CD4-positive, alpha-beta T cell treated with Interleukin-12 subunit alpha and Interleukin-12 subunit beta, for 1 hour (primary cell): ENCODE results near the gene DOCK11.
"Not testable (repeated sequence)": the region's sequence is repeated elsewhere in the genome, so short reads cannot be mapped to it uniquely, and the experiment has no call there.

Experiments
- DNase-seq: peaks from one replicate; pipeline ENCODE4 v3.0.0-alpha.2; 2020

The DOCK11 gene

DNA sequence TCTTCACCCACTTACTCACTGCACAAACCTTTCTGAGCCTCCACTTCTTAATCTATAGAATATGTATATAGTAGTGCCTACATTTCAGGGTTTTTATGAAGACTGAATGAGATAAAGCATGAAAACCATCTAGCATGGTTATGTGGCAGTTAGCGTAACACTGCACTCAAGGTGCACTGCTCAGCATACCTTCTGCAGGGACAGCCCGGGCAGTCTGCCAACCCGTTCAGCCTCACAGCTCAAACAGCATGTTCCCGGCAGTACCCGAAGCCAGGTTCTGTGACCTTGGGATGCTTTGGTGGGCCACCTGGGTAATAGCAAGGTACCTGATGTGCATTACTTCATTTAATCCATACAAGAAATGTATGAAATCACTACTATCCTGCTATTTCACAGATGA is 81.4 kb downstream of the DOCK11 start:
- DNase-seq: no peak

DNA sequence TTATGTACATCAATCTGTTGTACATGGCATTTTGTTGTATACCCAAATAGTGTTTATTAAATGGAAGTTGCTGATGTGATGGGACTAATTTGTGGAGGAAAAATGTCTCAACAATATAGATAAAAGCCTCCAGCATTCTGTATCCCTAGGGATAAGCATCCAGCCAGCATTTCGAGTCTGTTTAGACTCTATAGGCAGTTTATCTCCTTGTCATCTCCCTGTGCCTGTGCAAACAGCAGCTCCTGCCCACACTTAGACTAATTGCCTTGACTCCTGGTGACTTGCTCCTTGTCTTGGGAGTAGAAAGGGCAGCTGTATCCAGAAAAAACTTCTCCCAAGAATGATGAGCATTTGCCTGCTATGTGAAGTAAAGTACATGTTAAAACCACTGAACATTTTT is 83.8 kb downstream of the DOCK11 start:
- DNase-seq: no peak

DNA sequence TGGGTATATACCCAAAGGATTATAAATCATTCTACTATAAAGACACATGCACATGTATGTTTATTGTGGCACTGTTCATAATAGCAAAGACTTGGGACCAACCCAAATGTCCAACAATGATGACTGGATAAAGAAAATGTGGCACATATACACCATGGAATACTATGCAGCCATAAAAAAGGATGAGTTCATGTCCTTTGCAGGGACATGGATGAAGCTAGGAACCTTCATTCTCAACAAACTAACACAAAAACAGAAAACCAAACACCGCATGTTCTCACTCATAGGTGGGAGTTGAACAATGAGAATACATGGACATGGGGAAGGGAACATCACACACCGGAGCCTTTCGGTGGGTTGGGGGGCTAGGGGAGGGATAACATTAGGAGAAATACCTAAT is 87.3 kb downstream of the DOCK11 start:
- DNase-seq: not testable (repeated sequence)

- DNase-seq: no peak
Measured at GRCh38 chrX:118583781-118584180, 88.2 kb downstream of the DOCK11 start.

- DNase-seq: no peak
Measured at GRCh38 chrX:118585296-118585695, 89.7 kb downstream of the DOCK11 start.

GRCh38 chrX:118586206-118586605 is 90.6 kb downstream of the DOCK11 start:
- not testable (repeated sequence) for DNase-seq

GRCh38 chrX:118588715-118589114 is 93.1 kb downstream of the DOCK11 start:
- DNase-seq: no peak

- DNase-seq: no peak
Measured at GRCh38 chrX:118589227-118589626, 93.6 kb downstream of the DOCK11 start.

GRCh38 chrX:118593407-118593806 is 97.8 kb downstream of the DOCK11 start:
- DNase-seq: no peak

DNA sequence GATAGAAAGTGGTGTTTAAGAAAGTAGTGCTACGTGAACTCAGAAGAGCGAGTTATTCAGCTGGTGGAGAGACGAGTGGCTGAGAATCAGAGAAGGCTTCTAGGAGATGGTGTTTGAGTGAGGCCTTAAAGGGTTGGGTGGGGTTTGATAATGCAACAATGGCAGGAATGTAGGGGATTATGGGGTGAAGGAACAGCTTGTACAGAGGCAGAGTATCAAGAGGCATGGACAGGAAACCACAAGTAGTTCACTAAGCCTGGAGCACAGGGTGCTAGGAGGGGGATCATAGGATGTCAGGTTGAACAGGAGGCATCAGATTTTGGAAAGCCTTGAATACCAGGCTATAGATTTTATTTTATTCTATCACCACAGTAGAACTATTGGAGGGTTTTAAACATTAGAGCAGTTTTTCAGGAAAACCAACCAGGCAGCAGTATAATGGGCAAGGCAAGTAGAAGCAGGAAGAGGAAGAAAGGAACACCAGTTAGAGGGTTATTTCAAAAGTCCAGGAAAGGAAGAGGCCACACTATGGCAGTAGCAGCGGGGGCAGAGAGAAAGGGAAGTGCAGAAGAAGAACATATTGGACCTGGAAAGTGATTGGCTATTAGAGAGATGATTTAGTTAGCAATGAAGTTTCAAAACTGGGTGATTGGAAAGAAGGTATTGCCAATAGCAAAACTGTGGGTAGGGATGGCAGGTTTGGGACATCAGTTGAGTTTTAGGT is 99.2 kb downstream of the DOCK11 start:
- DNase-seq: no peak

- DNase-seq: no peak
Measured at GRCh38 chrX:118595501-118596042, 100.0 kb downstream of the DOCK11 start.

DNA sequence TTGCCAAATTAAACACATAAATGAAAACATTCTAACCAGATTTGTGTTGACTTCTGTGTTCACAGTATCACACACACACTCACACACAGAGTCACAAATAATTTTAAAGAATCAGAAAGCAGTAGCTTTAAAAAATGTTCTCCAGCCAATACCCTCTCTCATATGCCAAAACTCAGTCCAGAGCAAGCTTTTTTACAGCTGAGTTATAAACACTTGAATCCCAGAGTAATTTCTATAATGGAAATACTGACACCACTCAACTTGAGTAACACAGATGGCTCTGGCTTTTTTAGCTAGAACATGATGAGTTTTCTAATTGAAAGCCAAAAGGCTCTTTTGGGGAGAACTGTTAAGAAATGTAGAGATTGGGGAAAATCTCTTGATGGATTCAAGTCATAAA is 100.8 kb downstream of the DOCK11 start:
- no peak for DNase-seq

DNA sequence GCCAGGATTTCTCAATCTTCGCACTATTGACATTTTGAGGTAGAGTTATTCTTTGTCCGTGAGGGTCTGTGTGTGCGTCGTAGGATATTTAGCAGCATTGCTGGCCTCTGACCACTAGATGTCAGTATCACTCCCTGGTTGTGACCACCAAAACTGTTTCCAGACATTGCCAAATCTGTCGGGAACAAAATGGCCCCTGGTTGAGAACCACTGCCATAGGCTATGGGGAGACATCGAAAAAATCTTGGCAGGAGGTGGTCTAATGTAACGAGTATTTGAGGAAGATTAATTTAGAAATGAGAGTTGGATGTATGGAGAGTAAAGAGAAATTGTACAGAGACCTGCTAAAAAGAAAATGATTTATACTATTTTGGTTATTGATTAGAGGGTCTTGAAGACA is 108.4 kb downstream of the DOCK11 start:
- DNase-seq: peak; percentile 50

GRCh38 chrX:118612290-118612689 is 116.7 kb downstream of the DOCK11 start:
- DNase-seq: no peak

- no peak for DNase-seq
Measured at GRCh38 chrX:118614150-118614549, 118.5 kb downstream of the DOCK11 start.

- DNase-seq: no peak
Measured at GRCh38 chrX:118615141-118615540, 119.5 kb downstream of the DOCK11 start.

GRCh38 chrX:118621081-118621759 is 125.6 kb downstream of the DOCK11 start:
- no peak for DNase-seq

- DNase-seq: no peak
Measured at GRCh38 chrX:118623062-118623461, 127.4 kb downstream of the DOCK11 start.

DNA sequence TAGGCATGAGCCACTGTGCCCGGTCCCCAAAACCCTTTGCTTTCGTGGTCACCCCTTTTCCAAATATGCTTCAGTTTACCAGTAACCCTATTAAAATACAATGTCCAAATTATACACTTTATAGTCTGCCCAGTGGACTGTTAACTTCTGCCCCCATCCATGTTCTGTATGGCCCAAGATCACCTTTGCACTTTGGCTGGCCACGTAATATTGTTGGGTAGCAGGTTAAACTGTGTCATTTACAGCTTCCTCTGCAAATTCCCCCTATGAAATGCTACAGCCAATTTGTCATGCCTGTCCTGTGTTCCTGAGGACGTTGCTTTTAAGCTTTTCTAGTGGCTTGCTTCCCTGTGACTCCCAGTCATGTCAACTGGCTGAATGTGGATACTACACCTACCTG is 130.7 kb downstream of the DOCK11 start:
- DNase-seq: no peak

- no peak for DNase-seq
Measured at GRCh38 chrX:118627084-118627758, 131.6 kb downstream of the DOCK11 start.

GRCh38 chrX:118630848-118631247 is 135.2 kb downstream of the DOCK11 start:
- DNase-seq: no peak

DNA sequence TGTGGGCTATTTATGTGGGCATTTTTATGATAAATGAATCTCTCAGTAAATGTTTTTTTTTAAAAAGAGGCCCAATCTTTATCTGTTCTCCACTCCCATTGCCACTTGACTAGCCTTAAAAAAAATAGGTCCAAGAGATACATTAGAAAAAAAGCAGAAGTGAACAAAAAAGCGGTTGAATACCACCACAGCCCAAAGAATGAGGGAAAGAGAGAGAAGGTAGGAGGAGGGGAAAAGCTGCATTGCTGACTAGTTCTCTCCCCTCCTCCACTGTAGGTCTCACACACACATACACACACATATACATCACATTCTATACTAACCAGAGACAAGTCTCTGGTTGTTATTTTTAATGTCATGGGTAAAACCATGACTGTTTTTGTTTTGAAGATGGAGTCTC is 136.0 kb downstream of the DOCK11 start:
- DNase-seq: no peak

DNA sequence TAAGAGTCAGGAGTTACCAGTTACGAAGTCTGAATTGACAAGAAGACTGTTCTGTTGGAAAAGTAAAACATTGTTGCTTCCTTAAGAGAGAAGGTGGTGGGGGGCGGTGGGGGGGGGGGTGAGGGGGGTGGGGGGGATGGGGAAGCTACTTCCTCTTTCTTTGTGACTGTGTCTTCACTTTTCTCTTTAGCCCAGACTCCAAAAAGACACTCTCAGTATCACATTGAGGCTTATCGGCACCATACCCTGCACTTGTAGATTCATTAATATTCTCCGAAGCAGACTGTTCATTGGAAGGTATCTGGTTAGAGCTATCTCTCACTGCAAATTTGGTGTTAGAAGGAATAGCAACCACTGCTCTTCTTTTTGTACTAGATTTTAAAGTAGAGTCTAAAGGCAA is 137.2 kb downstream of the DOCK11 start:
- DNase-seq: no peak

GRCh38 chrX:118633530-118633929 is 137.9 kb downstream of the DOCK11 start:
- DNase-seq: no peak
